Lung (tissue), 12 donors: ENCODE results near the gene THRA. TPM values are rescaled to one million over a fixed set of nuclear protein-coding genes. Genes with fewer than 3 reads are reported as not detected.

Experiments
- ATAC-seq: fragments of 200-7000 bp; cut with Tn5 transposase; one replicate; pipeline ENCODE4 v1.9.1; 2020; ENCODE audit warnings: moderate number of reproducible peaks; ENCODE audit not compliant: insufficient read depth, low FRiP score
- DNase-seq, 3 donors: peaks; one replicate each; pipeline ENCODE4 v3.0.0-alpha.2; 2013 to 2017
- H3K27ac ChIP-seq, 2 donors: one replicate each; pipeline ENCODE4 v1.5.1; 2013; ENCODE audit warnings: mild to moderate bottlenecking in 2 of 2, moderate library complexity in 2 of 2, control low read depth in 1 of 2, inconsistent platforms in 1 of 2, low read depth in 1 of 2, low read length in 1 of 2
- H3K27me3 ChIP-seq, 3 donors: one replicate each; pipeline ENCODE4 v1.5.1; 2013; ENCODE audit warnings: low read length in 2 of 3; ENCODE audit not compliant: control insufficient read depth in 3 of 3, insufficient read depth in 3 of 3
- H3K36me3 ChIP-seq, 4 donors: one replicate each; pipeline ENCODE4 v1.5.1; 2013; ENCODE audit warnings: low read length in 4 of 4, mild to moderate bottlenecking in 1 of 4, moderate library complexity in 1 of 4; ENCODE audit not compliant: control insufficient read depth in 4 of 4, insufficient read depth in 4 of 4
- H3K4me1 ChIP-seq, 5 donors: one replicate each; pipeline ENCODE4 v1.5.1; 2013; ENCODE audit warnings: low read length in 5 of 5, mild to moderate bottlenecking in 2 of 5, moderate library complexity in 1 of 5; ENCODE audit not compliant: control insufficient read depth in 5 of 5, insufficient read depth in 5 of 5
- H3K4me3 ChIP-seq: one replicate; pipeline ENCODE4 v1.5.1; 2013; ENCODE audit warnings: mild to moderate bottlenecking, control low read depth, moderate library complexity
- H3K9ac ChIP-seq, 2 donors: one replicate each; pipeline ENCODE4 v1.5.1; 2013; ENCODE audit warnings: low read length in 2 of 2, control low read depth in 1 of 2; ENCODE audit not compliant: insufficient read depth in 1 of 2
- H3K9me3 ChIP-seq, 4 donors: one replicate each; pipeline ENCODE4 v1.5.1; 2013; ENCODE audit warnings: low read length in 3 of 4, mild to moderate bottlenecking in 1 of 4, moderate library complexity in 1 of 4; ENCODE audit not compliant: control insufficient read depth in 4 of 4, insufficient read depth in 3 of 4
- WGBS, 2 donors: extraction: QIAGEN DNeasy Blood & Tissue Kit; methylation state at CpG; one replicate each; pipeline ENCODE4 v1.1.7; 2013; 5-methylcytosine and 5-hydroxymethylcytosine counted together
- polyA plus RNA-seq, 2 donors: library from polyadenylated mRNA; stranded (reverse); fragments of 200-250 nt; gene quantifications; one replicate each; pipeline ENCODE4 v1.2.1, GENCODE V29; 2013
- total RNA-seq, 2 donors: library from RNA; depleted of rRNA in 1 of 2; stranded (reverse); fragments of >200 nt in 1 of 2; gene quantifications; one replicate each; pipeline ENCODE4 v1.2.1, GENCODE V29; 2014 to 2021
- TF ChIP-seq, protein P1 (sequence below): IDR thresholded peaks from 2 replicates; pipeline ENCODE4 v1.5.1; 2012; ENCODE audit warnings: mild to moderate bottlenecking; ENCODE audit errors: control extremely low read depth, extremely low read depth
- donor health status: control.
- donor health status: control.
- donor health status: Bipolar disorder and iron deficiency.
- donor health status: healthy.
- donor health status: DM: yes; HTN: yes; CAD: no.

The THRA gene
- total and polyA plus RNA-seq, 4 donors, result 28.5 to 55.9 (median 37.5) TPM

DNA sequence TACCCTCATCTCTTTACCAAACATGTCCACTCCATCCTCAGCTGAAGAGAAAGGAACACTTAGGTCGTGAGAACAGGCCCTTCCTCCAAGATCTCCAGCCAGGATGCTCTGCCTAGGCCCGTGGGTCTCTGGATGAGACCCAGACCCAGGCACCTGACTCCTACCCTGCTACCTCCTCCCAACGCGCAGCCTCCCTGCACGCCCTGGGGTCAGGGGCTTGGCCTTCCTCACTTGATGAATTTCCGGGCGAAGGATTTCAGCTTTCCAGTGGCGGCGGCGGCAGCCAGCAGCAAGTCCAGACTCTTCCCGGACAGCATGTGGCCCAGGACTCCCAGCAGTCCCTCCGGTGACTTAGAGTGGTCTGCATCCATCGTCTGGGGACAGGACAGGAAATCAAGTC lies 34.2 kb upstream of the THRA start:
- Histone ChIP-seq H3K27ac (no peak overlapping the region), H3K36me3 (peaks cover 7 to 53% (median 47%) of the 10 kb centered on the region in 4 donors), H3K27me3 (no peaks in the 10 kb centered on the region), H3K9me3 (no peaks in the 10 kb centered on the region), H3K4me1 (peaks cover 0 to 12% (median 3%) of the 10 kb centered on the region in 5 donors), H3K4me3 (no peak overlapping the region), H3K9ac (no peak overlapping the region)
- WGBS, 2 donors, result 90 to 92% methylated on average over 13 of the region's 13 CpGs
- TF ChIP-seq, protein P1, sequence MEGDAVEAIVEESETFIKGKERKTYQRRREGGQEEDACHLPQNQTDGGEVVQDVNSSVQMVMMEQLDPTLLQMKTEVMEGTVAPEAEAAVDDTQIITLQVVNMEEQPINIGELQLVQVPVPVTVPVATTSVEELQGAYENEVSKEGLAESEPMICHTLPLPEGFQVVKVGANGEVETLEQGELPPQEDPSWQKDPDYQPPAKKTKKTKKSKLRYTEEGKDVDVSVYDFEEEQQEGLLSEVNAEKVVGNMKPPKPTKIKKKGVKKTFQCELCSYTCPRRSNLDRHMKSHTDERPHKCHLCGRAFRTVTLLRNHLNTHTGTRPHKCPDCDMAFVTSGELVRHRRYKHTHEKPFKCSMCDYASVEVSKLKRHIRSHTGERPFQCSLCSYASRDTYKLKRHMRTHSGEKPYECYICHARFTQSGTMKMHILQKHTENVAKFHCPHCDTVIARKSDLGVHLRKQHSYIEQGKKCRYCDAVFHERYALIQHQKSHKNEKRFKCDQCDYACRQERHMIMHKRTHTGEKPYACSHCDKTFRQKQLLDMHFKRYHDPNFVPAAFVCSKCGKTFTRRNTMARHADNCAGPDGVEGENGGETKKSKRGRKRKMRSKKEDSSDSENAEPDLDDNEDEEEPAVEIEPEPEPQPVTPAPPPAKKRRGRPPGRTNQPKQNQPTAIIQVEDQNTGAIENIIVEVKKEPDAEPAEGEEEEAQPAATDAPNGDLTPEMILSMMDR, result no peak
- no peak for DNase-seq
- no peak for ATAC-seq

DNA sequence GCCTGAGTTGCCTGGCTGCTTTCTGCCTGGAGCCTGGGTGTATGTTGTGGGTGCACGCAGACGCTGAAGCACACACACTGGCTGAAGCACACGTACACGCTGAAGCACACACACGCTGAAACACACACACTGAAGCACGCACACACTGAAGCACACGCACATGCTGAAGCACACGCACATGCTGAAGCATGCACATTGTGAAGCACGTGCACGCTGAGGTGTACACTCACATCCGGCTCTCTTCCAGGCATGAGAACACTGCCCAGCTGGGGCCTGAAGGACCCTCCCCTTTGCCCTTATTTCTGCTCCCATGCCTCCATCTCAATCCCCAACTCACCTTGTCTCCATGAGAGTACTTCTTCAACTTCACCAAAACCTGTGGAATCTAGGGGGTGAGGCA lies 31.1 kb upstream of the THRA start:
- Histone ChIP-seq H3K4me3 (no peak overlapping the region), H3K36me3 (peaks cover 3 to 61% (median 55%) of the 10 kb centered on the region in 4 donors), H3K9me3 (no peaks in the 10 kb centered on the region), H3K9ac (no peak overlapping the region), H3K27me3 (no peaks in the 10 kb centered on the region), H3K4me1 (peaks cover 0 to 5% (median 0%) of the 10 kb centered on the region in 5 donors), H3K27ac (no peak overlapping the region)
- DNase-seq (no peak), ATAC-seq (no peak)
- WGBS, 2 donors, result 97 to 98% methylated on average over 11 of the region's 11 CpGs
- TF ChIP-seq, protein P1, result no peak

DNA sequence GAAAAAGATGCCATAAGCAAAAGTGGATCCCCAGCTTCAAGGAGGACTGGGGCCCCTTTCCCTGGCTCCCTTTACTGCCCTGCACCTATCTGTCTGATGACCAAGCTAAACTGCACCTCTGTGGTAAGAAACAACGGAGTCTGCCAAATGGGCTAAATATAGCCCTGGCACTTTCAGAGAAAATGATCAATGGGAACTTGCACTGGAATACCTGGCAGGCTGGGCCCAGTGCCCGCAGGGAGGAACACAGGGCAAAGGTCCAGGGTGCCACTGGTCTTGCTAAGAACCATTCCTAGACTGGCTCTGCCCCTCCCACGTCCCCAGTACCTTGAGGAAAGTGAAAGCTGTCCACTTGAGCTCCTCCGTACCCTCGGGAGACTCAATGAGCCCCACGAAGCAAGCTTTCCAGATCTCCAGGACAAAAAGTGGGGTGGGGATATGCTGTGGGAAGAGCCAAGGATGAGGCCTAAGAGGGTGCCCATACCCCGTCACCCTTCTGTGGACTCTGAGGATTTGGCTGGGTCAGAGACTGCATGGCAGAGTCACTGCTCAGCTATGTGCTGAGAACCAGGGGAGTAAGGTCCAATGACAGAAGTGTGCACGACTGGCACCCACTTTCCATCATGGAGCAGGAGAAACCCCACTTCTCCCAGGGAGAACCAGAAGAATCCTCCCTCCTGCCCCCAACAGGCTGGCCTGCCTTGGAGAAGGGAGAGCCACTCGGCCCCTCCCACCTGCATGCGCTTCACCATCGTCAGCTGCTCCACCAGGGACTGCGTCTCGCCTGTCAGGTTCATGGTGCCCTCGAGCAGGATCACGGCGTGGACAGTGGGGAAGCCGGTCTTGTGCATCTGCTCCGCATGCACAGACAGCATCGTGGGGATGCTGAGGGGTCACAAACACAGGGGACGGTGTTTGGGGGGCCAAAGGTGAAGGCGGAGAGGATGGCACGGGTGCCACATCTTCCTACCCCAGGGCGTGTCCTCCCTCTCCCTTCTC lies 30.1 kb upstream of the THRA start:
- no peak overlapping the region for H3K4me3 ChIP-seq

More for the DNA sequence above, 30.1 kb upstream of the THRA start:
- DNase-seq (no peak), ATAC-seq (no peak)
- 94 to 97% methylated on average over 23 of the region's 23 CpGs for WGBS, 2 donors
- Histone ChIP-seq H3K9me3 (no peaks in the 10 kb centered on the region), H3K36me3 (peaks cover 3 to 59% (median 55%) of the 10 kb centered on the region in 4 donors), H3K4me1 (no peaks in the 10 kb centered on the region), H3K27ac (no peak overlapping the region), H3K9ac (no peak overlapping the region), H3K27me3 (no peaks in the 10 kb centered on the region)
- TF ChIP-seq, protein P1, result no peak
